HG02840 (cell line): ENCODE data around the gene EMC10.
"Not testable (repeated sequence)": the region's sequence is repeated elsewhere in the genome, so short reads cannot be mapped to it uniquely, and the experiment has no call there.

Experiments used
- ATAC-seq: cut with Tn5 transposase; IDR thresholded peaks from one replicate; pipeline ENCODE4 v1.9.1; 2021; ENCODE audit warnings: mild to moderate bottlenecking, moderate library complexity, moderate number of reproducible peaks; ENCODE audit not compliant: unreplicated experiment, low FRiP score

Gene EMC10

GRCh38 chr19:50512112-50512998, 36.0 kb downstream of the EMC10 start:
- ATAC-seq: no peak

- ATAC-seq: no peak
Observed at GRCh38 chr19:50512999-50513745, 36.9 kb downstream of the EMC10 start.

DNA sequence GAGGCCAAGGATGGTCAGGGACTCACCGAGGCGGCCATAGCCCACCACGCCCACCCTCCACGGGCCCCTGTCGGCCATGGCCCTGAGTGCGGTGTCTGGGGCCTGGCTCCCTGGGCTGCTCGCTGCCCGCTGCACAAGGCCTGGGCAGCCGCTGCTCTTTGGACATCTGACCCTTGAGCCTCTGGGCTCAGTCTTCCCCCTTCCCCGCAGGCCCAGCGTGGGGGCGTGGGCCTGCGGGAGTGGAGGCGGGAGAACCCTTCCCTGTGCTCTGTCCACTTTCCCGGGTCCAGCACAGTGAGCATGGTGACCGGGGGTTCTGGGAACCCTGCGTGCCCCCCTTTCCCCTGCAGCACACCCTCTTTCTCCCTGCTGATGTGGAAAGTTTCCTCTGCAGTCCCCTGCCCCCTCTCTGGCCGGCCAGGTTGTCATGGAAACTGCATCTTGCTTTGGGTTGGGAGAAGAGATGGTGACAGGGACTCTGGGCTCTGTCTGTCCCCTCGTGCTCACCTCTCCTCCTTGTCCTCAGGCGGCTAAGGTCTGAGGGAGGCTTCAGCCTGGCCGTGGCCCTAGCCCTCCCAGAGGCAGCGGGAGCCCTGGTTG, 37.5 kb downstream of the EMC10 start, which contains the start of gene ASPDH:
Gene ASPDH, minus strand, starts transcription at position 168 of the 600 bp plus-strand sequence. Its CDS starts 90 bp downstream, at position 78.
- no peak for ATAC-seq

DNA sequence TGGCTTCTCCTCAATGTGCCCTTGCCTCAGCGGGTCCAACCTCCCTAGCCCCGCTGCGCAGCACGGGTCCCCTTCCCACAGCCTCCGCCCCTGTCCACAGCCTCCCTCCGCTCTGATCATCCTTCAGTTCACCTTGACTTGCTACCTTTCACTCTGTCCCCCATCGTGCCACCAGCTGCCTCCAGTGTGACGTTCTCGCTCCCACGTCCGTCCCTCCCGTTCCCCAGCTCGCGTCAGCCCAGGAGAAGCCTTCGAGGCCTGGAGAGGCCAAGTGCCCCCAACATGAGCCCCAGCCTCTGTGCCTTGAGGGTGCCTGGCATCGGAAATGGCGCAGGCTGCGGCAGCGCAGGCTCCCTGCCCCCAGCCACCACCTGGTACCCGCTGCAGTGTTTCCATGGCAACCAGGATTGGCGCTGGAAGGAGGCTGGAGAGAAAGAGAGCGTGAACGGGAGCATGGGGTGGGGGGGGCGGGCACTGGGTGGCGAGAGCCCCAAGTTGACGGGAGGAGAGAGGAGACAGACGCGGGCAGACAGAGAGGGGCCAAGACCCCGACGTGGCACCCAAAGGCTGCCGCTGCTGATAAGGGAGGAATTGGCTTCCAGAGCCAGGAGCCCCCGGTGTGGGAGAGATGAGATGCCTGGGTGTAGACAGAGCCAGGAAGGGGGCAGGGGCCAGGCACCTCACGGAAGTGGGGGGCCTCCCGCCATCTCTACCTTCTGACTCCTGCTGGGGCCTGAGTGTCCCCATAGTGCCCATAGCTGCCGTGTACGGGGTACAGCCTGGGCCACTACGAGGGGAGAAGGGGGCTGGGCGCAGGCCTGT, 38.2 kb downstream of the EMC10 start:
- no peak for ATAC-seq

DNA sequence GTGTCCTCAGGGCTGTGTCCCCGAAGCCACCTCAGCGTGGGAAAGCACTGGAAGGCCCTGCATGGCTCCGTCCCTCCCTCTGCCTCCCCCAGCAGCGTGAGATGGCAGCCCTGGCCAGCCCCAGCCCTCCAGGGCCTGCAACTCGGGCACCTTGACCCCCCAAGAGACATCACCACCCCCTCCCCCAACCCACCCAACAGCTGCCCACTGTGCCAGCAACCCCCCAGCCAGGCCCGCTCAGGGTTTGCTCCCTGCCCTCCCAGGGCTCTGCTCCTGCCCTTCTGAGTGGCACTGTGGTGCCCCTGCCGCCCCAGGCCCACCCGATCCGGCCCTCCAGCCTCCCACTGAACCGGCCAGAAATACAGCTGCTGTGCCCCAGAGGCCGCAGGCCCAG, 38.9 kb downstream of the EMC10 start:
- no peak for ATAC-seq

- no peak for ATAC-seq
Observed at GRCh38 chr19:50516456-50516855, 40.1 kb downstream of the EMC10 start.

DNA sequence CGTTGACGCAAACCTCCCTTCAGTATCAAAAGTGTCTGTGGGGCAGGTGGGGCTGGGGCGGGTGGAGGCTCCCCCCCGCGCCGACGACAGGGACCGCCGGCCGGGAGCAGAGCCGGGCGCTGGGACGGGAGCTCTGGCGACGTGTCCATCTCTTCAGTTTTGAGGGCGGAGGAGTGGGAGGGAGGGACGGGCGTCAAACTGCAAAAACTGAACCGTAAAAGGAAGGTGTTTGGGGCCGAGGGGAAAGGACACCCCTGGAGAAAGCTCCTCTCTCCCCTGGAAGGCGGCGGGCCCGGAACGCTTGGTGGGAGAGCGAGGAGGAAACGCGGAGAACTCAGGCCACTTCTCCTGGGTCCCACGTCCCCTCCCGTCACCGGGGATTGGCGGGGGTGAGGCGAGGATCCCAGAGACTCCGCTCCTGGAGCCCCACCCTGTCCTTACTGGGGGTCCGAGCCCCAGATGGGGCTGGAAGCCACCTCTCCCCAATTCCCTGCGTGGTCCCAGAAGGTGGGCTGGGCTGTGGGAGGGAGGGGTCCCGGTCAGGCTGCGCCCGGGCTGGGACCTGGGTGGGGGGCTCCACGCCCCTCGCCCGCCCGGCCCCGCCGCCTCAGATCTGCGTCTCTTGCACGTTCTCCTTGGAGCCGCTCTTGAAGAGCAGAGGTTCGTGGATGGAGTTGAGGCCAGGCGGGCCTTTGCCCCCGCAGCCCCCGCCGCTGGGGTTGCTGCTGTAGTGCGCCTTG, 40.8 kb downstream of the EMC10 start:
- no peak for ATAC-seq

DNA sequence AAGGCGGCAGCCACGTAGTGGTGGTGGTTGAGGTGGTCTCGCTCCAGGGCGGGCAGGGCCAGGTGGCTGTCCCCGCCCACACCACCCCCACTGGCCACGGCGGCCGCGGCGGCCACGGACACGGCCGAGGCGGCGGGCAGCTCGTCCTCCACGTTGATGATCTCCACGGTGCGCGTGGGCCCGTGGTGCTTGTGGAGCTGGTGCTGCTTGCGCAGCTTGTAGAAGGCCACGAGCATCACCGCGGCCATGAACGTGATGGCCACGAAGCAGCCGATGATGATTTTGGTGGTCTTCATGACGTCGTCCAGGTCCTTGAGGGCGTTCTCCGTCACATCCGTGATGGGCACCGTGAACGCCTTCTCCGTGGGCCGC, 41.4 kb downstream of the EMC10 start:
- ATAC-seq: no peak

DNA sequence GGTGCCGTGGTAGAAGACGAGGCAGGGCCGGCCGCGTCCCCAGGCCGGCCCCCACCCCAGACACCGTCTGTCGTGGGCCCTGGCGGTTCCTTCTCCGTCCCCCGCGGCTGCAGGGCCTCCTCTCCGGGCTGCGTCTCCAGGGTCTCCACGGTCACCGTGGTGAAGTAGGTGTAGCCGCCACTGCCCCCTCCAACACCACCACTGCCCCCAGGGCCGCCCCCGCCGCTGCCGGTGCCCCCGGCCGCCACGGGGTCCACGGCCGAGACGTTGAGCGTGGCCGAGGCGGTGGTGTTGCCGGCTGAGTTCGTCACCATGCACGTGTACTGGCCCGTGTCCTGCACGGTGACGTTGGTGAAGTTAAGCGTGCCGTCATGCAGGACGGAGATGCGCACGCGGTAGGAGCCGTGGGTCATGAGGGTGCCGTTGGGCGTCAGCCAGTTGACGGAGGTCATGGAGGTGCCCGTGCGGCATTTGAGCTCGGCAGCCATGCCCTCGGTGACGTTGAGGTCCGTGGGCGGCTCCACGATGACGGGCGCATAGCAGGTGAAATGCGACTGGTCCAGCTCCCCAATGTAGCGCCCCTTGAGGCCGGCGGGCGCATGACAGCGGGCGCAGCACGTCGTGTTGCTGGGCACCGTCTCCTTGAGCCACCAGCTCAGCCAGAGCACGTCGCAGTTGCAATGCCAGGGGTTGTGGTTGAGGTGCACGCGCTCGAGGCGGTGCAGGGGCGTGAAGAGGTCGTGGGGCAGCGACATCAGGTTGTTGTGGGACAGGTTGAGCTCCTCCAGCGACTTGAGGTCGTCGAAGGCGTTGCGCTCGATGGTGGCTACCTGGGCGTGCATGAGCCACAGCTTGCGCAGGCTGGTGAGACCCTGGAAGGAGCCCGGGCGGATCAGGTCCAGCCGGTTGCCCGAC, 42.0 kb downstream of the EMC10 start:
- no peak for ATAC-seq

DNA sequence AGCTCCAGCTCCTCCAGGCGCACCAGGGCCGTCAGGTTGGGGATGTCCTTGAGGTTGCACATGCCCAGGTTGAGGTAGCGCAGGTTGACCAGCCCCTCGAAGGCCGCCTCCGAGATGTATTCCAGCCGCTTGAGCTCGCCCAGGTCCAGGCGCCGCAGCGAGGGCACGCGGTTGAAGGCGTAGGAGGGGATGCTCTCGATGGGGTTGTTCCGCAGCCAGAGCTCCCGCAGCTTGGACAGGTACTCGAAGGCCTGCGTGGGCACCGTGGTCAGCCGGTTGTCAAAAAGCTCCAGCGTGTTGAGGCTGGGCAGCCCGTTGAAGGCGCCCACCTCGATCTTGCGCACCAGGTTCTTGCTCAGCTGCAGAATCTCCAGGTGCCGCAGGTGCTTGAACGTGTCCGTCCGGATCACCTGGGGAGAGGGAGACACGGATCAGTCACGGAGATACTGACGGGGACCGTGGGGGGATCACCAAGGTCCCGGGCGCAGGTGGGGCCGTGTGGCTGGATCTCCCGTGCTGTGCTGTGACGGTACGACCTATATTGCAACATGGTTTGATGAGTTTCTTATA, 42.8 kb downstream of the EMC10 start:
- ATAC-seq: no peak

- no peak for ATAC-seq
Observed at GRCh38 chr19:50520822-50521465, 44.6 kb downstream of the EMC10 start.

- no peak for ATAC-seq
Observed at GRCh38 chr19:50522881-50523280, 46.6 kb downstream of the EMC10 start.

GRCh38 chr19:50528052-50528451, 51.7 kb downstream of the EMC10 start:
- ATAC-seq: not testable (repeated sequence)

DNA sequence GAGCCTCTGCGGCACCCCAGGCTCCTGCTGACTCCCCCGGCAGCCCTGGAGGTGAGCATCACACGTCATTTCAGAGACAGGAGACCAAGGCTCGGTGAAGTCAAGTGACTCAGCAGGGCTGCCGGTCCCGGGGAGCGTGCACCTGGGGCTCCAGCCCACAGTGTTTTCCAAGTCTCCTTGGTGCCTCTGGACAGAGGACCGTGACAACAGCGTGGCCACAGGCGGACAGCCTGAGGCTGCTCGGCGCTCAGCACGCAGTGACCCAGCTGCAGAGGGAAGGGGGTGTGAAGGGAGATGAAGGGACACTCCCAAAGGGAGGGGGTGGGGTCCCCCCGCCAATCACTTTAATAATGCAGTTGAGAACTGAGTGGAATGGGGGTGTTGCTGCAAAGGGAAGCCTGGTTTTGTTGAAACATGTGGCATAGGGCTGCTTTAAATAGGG, 54.9 kb downstream of the EMC10 start:
- ATAC-seq: no peak

DNA sequence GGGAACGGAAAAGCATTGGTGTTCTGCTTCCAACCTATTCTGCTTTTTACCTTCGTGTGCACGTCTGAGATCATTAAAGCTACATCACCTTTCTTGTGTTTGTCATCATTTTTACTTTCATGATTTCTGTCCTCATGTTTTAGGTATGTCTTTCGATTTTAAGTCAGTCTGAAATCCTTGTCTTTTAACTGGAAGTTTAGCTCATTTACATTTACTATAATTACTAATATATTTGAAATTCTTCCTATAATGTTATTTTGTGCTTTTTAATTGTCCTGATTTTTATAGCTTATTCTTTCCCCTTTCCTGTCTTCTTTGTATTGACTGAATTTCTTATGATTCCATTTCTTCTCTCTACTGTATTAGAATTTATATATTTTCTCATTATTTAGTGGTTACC, 56.6 kb downstream of the EMC10 start:
- no peak for ATAC-seq

- ATAC-seq: no peak
Observed at GRCh38 chr19:50534478-50534877, 58.2 kb downstream of the EMC10 start.

- ATAC-seq: no peak
Observed at GRCh38 chr19:50535672-50536187, 59.4 kb downstream of the EMC10 start.
